ENCODE results near the gene GBX1.

GBX1 gene

GRCh38 chr7:151167197-151167961 lies at the start of gene GBX1:
TSS of gene GBX1 (minus strand) at chr7:151167694. CDS start at chr7:151167548, 146 bp downstream.
- no peak for DNase-seq

DNA sequence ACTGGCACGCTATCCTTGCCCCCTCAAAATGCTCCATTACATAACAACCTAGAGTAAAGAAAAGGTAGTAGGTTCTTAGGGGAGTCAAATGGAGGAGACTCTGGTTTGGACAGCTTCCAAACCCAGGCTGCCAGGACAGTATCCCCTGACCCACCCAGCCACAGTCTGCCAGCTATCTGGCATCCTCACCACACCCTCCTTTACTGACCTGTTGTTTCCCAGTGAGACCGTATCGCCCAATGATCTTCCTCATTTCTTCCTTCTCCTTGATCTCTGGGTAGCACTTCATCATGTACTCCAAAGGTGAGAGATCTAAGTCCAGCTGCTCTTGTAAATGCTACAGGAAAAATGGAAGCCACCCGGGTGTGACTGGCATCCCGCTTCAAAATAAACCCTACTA lies 47.9 kb upstream of the GBX1 start:
- no peak for DNase-seq

GRCh38 chr7:151213826-151214225 lies 46.3 kb upstream of the GBX1 start:
- no peak for DNase-seq

GRCh38 chr7:151212626-151213025 lies 45.1 kb upstream of the GBX1 start:
- no peak for DNase-seq

DNA sequence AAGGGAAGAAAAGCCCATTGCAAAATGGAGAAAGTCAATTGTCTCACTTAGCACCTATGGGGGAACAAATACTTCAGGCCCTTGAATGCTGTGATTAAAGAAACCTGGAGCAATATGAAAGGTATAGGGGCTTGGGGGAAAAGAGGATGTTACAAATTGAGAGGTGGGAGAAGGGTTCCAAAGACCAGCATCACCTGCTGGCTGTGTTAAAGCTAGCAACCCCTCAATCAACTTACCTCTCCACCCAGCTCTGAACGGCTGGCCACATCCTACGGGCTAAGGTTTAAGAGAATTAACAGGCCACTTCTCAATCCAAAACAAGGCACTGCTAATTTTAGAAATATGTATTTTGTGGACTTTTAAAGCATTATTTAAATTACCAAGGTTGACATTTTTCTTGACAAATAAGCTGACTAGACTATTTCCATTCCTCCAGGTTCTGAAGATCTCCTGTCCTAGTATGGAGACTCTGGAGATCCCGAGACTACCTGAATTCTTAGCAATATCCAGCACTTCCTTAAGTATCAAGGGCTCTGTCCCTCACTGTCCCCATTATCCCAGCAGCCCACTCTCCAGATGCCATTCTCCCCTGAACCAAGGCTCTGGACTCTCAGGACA lies 43.8 kb upstream of the GBX1 start:
- no peak for DNase-seq

GRCh38 chr7:151210087-151210854 lies 42.8 kb upstream of the GBX1 start, which contains the start of gene H2BK1:
TSS of gene H2BK1 (minus strand) at chr7:151210488. CDS start at chr7:151210318, 170 bp downstream.
- DNase-seq = no peak

DNA sequence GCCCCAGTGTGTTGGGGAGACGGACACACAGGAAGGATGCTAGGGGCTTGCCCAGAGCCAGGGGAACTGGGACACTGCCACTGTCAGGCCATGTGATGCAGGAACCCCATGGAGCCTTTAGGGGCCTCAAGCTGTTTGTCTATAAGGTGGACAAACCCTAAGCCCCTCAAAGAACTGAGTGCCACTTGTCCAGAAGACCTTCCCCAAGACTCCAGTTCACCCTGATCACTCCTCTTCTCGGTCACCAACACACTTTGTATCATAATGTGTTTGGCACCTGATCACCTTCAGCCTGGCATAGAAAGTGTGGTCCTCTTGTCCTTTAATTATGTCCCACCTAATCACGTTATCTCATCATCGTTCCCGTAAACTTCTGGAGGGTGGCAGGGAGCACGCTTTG lies 42.1 kb upstream of the GBX1 start:
- no peak for DNase-seq

- no peak for DNase-seq
Measured at GRCh38 chr7:151208253-151208862, 40.9 kb upstream of the GBX1 start.

DNA sequence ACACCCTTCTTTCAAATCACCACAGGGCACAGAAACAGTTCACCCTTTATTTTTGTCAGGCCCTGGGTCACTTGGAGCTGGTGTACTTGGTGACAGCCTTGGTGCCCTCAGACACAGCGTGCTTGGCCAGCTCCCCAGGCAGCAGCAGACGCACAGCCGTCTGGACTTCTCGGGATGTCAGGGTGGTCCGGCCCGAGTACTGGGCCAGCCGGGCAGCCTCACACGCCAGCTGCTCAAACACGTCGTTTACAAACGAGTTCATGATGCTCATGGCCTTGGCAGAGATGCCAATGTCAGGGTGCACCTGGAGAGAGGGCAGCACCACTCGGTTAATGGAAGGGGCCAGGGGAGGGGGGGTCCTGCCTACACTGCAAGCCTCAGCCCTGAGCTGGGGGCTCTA lies 40.3 kb upstream of the GBX1 start:
- DNase-seq = no peak

- no peak for DNase-seq
Measured at GRCh38 chr7:151207315-151207714, 39.8 kb upstream of the GBX1 start.

DNA sequence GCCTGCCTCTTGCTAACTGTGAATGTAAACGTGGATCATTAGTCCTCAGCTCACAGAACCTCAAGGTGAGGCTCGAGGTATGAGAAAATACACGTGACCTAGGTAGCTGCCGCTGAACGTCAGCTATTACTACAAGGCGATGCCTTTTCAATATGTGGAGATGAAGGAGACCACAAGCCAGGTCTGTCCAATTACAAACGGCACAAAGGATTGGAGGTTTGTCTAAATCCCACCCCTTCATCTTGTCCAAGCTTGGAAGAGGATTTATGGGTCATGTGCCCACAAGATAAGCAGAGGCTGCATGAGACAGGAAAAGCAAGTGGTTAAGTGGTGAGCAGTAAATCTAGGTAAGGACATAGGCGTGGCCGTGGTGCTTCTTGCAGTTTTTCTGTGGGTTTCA lies 39.4 kb upstream of the GBX1 start:
- no peak for DNase-seq

DNA sequence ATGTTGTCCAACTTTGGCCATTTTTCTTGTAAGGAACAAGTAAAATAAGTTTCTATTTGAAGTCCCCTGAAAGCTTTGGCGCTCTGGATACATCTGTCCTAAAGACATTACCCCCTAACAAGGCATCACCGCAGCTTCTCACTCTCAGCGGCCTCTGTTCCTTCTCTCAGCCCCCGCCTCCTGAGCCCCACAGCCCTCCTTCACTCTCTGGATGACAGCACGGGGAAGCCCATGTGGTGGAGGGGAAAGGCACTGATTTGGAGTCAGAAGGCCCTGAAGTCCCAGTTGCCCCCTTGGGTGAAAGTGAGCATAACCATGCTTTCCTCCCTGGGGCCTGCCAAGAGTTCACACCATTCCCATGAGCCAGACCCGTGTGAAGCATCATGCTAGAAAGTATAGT lies 38.2 kb upstream of the GBX1 start:
- DNase-seq = no peak

GRCh38 chr7:151204383-151205032 lies 37.0 kb upstream of the GBX1 start:
- no peak for DNase-seq

- DNase-seq = no peak
Measured at GRCh38 chr7:151202836-151203235, 35.3 kb upstream of the GBX1 start.

DNA sequence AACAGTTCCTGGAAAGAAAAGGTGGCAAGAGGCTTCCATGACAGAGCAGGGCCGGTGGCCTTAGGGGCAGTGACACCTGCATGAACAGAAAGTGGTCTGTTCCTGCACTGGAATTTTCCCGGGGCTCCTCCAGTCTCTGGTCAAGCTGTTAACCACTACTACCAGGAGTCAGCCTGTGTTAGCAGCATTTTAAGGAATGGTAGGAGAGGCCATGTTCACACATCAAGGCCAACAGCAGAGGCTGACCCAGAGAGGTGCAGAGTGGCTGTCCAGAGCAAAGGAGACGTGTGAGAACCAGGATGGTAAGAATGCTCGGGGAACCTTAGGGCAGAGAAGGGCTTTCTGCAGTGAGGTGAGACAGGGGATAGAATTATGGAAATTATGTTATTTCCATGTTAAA lies 34.3 kb upstream of the GBX1 start:
- DNase-seq = no peak

- DNase-seq = no peak
Measured at GRCh38 chr7:151201344-151201743, 33.9 kb upstream of the GBX1 start.

DNA sequence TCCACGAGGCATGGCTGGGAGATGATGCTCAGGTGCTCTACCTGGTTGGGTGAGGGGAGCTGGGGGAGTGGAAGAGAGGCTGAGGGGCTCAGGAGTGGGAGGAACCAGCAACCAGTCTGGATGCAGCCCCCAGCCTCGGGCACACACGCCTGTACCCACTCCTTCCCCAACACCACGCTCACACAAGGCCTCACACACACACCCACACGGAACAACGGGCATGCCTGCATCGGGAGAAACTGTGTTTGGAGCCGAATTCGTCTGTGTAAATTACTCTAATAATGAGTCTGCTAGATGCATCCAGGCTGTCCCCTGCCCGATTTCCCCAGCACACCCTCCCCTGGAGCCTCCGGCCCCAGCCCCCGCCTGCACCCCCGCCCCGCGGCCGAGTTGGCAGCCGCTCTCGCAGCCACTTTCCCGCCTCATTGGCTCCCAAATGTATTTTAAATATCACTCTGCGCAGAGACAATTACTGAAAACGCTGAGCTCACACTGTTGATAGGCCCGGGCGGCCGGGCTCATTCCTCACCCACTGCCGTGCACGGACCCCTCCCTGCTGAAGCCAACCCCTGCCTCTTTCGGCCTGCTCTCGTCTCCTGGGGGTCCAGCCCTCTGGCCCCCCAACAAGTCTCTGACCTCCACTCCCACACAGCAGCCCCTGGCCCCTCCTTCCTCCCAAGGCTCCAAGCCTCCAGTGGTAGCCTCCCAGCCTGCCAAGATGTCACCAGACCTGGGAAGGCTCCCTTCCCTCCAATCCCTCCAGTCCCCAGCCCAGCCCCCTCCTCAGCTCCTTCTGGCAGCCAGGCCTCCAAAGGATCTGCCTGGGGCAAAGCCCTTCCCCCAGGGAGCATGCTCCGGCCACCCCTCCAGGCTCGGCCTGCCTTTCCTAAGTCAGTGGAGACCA lies 31.7 kb upstream of the GBX1 start:
- DNase-seq = no peak

DNA sequence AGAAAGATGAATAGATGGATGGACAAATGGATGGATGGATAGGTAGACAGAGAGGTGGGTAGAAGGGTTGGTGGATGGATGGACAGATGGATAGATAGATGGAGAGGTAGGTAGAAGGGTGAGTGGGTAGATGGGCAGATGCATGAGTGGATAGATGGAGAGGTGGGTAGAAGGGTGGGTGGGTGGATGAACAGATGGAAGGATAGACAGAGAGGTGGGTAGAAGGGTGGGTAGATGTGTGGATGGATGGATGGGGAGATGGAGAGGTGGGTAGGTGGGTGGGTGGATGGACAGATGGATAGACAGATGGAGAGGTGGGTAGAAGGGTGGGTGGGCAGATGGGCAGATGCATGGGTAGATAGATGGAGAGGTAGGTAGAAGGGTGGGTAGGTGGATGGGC lies 30.4 kb upstream of the GBX1 start:
- DNase-seq = no peak

GRCh38 chr7:151195616-151196450 lies 28.3 kb upstream of the GBX1 start:
- DNase-seq = no peak

DNA sequence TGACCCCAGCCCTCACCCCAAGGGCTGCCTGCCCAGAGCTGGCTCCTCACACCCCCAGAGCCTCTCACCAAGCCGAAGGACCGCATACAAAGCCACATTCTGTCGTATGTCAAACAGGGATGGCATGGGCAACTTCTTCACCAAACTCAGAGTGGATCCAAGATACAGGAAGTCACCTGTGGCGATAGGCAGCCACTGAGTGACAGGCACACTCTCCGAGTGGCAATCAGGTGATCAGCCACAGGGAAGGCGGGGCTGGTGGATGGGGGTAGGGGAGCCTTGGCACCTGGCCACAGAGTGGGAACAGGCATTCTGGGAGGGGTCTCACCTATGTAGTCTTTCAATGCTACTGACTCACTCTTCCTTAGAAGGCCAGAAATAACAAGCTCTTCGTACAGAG lies 26.7 kb upstream of the GBX1 start:
- DNase-seq = no peak

Measured in stimulated activated CD4-positive, alpha-beta T cell treated with anti-CD3 and anti-CD28 coated beads, Interleukin-2, amount 100 ng/mL, for 48 hours (primary cell).